HPDE6-E6E7 (cell line): ENCODE measurements around the gene PDE4B.
"Not testable (repeated sequence)": the region's sequence is repeated elsewhere in the genome, so short reads cannot be mapped to it uniquely, and the experiment has no call there.

Experiments used
- DNase-seq: peaks from one replicate; pipeline ENCODE4 v3.0.0; 2011; ENCODE audit warnings: missing footprints; ENCODE audit errors: extremely low spot score

The PDE4B gene

DNA sequence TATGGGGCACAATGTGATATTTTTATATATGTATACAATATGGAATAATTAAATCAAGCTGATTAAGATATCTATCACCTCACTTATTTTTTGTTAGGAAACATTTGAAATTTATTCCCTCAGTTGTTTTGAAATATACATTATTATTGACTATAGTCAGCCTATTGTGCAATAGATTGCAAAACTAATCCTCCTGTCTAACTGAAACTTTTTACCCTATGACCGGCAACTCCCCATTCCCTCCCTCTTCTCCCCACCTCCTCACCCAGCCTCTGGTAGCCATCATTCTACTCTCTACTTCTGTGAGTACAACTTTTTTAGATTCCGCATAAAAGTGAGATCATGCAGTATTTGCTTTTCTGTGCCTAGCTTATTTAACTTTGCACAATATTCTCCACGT is 623.6 kb downstream of the PDE4B start:
- no peak for DNase-seq

DNA sequence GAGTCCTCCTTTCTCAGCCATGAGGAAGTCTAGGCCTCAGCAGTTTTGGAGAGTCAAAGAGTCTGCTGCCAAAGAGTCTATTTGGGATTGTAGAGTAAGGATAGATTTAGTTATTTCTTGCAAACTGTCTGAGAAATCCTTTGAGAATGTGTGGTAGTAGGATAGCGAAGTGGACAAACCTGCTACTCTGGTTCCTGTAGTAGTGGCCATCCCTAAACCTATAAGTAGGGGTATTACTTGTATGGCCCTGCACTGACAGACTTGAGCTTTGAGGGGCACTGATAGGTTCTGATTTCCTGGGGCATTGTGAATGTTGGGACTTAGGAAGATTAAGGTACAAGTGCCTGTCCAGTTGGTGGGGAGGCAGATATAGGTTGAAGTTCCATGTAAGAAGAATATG is 625.3 kb downstream of the PDE4B start:
- no peak for DNase-seq

DNA sequence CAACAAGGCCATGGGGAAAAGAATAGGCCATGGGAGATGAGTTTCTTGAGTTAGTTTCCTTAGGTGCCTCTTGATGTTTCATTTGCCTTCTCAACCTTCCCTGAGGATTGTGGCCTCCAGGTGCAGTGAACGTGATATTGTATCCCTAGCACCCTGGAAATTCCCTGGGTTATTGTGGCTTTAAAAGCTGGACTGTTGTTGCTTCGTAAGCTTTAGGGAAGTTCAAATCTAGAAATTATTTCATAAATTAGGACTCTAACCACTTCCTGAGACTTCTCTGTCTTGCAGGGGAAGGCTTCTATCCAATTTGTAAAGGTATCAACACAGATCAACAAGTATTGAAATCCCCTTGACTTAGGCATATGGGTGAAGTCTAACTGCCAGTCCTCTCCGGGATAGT is 627.5 kb downstream of the PDE4B start:
- DNase-seq, result not testable (repeated sequence)

DNA sequence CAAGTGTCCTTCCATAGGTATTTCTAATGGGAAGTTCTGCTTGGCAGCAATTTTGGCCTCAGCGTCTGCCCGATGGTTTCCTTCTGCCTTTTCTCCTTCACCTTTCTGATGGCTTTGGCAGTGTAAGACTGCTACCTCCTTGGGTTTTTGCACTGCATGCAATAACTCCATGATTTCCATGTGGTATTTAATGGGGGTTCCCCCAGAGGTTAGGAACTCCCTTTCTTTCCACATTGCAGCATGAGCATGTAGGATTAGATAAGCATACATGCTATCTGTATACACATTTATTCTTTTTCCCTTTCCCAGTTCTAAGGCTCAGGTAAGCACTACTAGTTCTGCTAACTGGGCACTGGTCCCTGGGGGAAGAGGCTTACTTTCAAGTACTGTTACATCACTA is 628.2 kb downstream of the PDE4B start:
- not testable (repeated sequence) for DNase-seq

DNA sequence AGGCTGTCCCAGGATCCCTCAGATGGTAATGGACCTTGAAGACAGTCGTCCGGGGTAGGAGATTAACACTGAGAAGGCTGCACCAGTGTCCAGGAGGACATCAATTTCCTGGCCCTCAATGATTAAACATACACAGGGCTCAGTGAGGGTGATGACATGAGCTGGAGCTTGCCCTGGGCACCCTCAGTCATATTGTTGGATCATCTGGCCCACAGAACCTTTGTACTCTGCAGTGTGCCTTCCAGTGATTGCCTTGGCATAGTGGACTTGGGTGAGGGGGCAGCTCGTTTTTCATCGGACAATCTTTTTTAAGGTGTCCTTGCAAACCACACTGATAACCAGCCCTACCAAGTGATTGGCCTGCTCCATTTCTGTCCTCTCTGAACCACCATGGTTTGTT is 630.1 kb downstream of the PDE4B start:
- no peak for DNase-seq
